Choroid plexus epithelial cell (primary cell): ENCODE results near the gene OR2A14.

ENCODE experiments used
- DNase-seq: peaks from one replicate; pipeline ENCODE4 v3.0.0-alpha.2; 2010; ENCODE audit warnings: low read depth
- H3K4me3 ChIP-seq: 2 replicates; pipeline ENCODE4 v1.5.1; 2011; ENCODE audit warnings: low read depth, mild to moderate bottlenecking, control low read depth, low read length, moderate library complexity
- CTCF ChIP-seq: conservative IDR thresholded peaks from 2 replicates; pipeline ENCODE4 v1.5.1; 2011; ENCODE audit warnings: low read depth, mild to moderate bottlenecking, control low read depth, inconsistent platforms, low read length, moderate library complexity

The OR2A14 gene

GRCh38 chr7:144122876-144123275 lies at the start of gene OR2A14:
OR2A14 (plus strand) TSS chr7:144123176; CDS start chr7:144129113, 5,937 bp downstream.
- TF ChIP-seq CTCF: no peak
- no peak for DNase-seq
- H3K4me3 ChIP-seq: no peak within 1 kb of the TSS

GRCh38 chr7:144074374-144074773 lies 48.6 kb upstream of the OR2A14 start:
- no peak overlapping the region for H3K4me3 ChIP-seq
- no peak for TF ChIP-seq CTCF
- no peak for DNase-seq

GRCh38 chr7:144085978-144086377 lies 37.0 kb upstream of the OR2A14 start, which contains the start of gene OR2A12:
OR2A12 (plus strand) TSS chr7:144086278; CDS start chr7:144095108, 8,830 bp downstream.
- no peak for TF ChIP-seq CTCF
- no peak for DNase-seq
- no peak within 1 kb of the TSS for H3K4me3 ChIP-seq

- TF ChIP-seq CTCF: no peak
- no peak for DNase-seq
- no peak overlapping the region for H3K4me3 ChIP-seq
Observed at GRCh38 chr7:144086730-144087129, 36.2 kb upstream of the OR2A14 start.

GRCh38 chr7:144087230-144087629 lies 35.7 kb upstream of the OR2A14 start:
- no peak overlapping the region for H3K4me3 ChIP-seq
- DNase-seq: no peak
- TF ChIP-seq CTCF: no peak

GRCh38 chr7:144090667-144091066 lies 32.3 kb upstream of the OR2A14 start:
- no peak overlapping the region for H3K4me3 ChIP-seq
- no peak for TF ChIP-seq CTCF
- DNase-seq: no peak

GRCh38 chr7:144098776-144099175 lies 24.2 kb upstream of the OR2A14 start:
- no peak for DNase-seq
- no peak overlapping the region for H3K4me3 ChIP-seq
- TF ChIP-seq CTCF: no peak
